ENCODE results near the gene KLRC4.
"Not testable (repeated sequence)": the region's sequence is repeated elsewhere in the genome, so short reads cannot be mapped to it uniquely, and the experiment has no call there.

DNA sequence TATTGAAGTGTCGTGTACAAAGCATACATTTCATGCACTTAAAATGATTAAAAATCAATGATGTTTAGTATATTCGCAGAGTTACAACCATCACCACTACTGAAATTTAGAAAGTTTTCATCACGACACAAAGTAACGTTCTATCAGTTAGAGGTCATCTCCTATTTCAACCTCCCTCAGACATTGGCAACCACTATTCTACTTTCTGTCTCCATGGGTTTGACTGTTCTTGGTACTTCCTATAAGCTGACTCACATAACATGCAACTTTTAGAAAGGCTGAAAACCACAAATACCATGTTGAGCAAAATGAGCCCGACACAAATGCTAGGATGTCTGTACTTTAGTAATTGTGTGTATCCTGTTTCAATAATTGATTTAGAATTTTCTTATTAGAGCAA is 36.5 kb upstream of the KLRC4 start:
- TF ChIP-seq, protein P1, sequence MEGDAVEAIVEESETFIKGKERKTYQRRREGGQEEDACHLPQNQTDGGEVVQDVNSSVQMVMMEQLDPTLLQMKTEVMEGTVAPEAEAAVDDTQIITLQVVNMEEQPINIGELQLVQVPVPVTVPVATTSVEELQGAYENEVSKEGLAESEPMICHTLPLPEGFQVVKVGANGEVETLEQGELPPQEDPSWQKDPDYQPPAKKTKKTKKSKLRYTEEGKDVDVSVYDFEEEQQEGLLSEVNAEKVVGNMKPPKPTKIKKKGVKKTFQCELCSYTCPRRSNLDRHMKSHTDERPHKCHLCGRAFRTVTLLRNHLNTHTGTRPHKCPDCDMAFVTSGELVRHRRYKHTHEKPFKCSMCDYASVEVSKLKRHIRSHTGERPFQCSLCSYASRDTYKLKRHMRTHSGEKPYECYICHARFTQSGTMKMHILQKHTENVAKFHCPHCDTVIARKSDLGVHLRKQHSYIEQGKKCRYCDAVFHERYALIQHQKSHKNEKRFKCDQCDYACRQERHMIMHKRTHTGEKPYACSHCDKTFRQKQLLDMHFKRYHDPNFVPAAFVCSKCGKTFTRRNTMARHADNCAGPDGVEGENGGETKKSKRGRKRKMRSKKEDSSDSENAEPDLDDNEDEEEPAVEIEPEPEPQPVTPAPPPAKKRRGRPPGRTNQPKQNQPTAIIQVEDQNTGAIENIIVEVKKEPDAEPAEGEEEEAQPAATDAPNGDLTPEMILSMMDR (IDR thresholded peaks at IDR 0.05 in 2 of 3, conservative IDR thresholded peaks at IDR 0.05 in 1 of 3; ENCODE audit: borderline replicate concordance in 1 of 3, insufficient read depth in 1 of 3, low read depth in 2 of 3, low read length in 2 of 3) = not testable (repeated sequence)
- not testable (repeated sequence) for TF ChIP-seq POLR2A (IDR thresholded peaks at IDR 0.05; ENCODE audit: borderline replicate concordance, extremely low read depth, insufficient read depth, insufficient read length); SIN3A (IDR thresholded peaks at IDR 0.05; ENCODE audit: low read depth); JUND (IDR thresholded peaks at IDR 0.05); ELF1 (IDR thresholded peaks at IDR 0.05; ENCODE audit: borderline replicate concordance, low read depth); CEBPB (IDR thresholded peaks at IDR 0.05; ENCODE audit: low read depth); EZH2 (IDR thresholded peaks at IDR 0.05); YY1 (IDR thresholded peaks at IDR 0.05; ENCODE audit: extremely low read depth, insufficient replicate concordance, low read depth, low read length); POLR2AphosphoS5 (IDR thresholded peaks at IDR 0.05; ENCODE audit: low read depth, low read length); EGR1 (IDR thresholded peaks at IDR 0.05; ENCODE audit: low read depth)

All from HCT116 (cell line).